GM19025 (cell line): Measurements from ENCODE around the gene LDB2.
"Not testable (repeated sequence)": the region's sequence is repeated elsewhere in the genome, so short reads cannot be mapped to it uniquely, and the experiment has no call there.

Experiments
- ATAC-seq: cut with Tn5 transposase; IDR thresholded peaks from one replicate; pipeline ENCODE4 v1.9.1; 2021; ENCODE audit warnings: mild to moderate bottlenecking, low read depth, moderate library complexity; ENCODE audit not compliant: unreplicated experiment

LDB2 gene

DNA sequence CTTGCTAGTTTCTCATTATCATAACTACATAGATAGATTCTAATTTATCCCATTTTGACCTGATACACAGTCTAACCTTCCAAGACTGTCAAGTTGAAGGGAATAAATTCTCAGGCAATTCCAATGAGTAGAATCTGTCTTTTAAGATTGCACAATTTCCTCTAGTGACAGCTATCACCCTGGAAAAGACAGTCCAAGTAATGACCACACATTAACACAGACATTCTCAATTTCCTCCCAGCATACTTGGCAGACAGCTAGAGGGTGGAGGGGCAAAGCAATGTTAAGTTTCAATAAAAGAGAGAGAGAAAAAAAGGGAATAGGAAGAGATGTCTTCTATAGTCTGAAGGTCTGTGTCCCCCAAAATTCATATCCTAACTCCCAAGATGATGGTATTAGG, 234.7 kb downstream of the LDB2 start:
- no peak for ATAC-seq

GRCh38 chr4:16663307-16663706, 235.1 kb downstream of the LDB2 start:
- no peak for ATAC-seq

DNA sequence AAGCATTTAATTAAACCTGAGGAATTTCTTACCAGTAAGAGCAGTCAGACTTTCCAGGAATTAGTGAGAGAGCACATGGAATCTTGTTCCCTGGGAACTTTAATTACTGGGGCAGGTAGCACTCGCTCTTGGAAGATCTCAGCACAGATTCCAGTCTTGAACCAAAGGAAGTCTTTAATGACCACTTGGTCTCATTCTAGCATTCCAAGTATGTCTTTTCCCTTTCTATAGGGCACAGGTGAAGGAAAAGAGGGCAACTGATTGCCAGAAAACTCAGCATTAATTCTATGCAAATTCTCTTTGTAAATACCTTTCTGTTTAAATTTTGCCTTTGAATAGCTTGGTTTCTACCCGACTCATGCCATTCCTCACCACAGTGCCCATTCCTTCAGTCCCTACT, 236.6 kb downstream of the LDB2 start:
- no peak for ATAC-seq

- ATAC-seq, result no peak
Measured at GRCh38 chr4:16660656-16661055, 237.8 kb downstream of the LDB2 start.

DNA sequence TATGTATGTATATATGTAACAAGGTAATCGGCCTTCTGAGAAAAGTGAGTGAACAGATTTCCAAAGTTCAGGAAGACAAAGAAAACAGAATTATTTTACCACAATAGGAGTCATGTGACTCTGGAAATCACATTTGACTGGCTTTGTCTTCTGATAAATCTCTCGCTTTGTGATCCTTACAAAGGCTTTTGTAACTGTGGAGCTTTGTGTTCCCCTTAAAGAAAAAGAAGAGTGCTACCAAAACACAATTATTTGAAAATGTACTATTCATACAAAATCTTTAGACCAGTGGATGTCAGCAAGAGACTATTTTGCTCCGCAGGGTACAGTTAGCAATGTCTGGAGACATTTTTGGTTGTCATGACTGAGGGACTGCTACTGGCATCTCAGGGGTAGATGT, 238.8 kb downstream of the LDB2 start:
- no peak for ATAC-seq

- no peak for ATAC-seq
Measured at GRCh38 chr4:16659079-16659478, 239.4 kb downstream of the LDB2 start.

DNA sequence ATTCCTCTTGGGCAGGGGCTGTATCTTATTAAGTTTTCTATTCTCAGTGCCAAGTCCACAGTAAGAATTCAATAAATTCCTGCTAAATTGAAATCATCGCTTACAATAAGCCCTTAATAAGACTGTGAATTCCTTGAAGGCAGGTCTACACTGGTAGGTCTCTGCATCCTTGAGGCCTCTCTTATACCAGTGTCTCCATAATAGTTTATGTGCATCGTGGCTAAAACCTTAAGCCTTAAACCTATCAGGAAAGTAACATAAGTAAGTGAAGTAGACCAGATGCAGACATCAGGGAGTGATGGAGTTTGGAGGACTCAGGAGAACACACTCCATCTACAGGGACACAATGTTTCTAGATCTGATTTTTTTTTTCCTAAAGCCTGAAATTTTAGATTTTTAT, 240.3 kb downstream of the LDB2 start:
- no peak for ATAC-seq

DNA sequence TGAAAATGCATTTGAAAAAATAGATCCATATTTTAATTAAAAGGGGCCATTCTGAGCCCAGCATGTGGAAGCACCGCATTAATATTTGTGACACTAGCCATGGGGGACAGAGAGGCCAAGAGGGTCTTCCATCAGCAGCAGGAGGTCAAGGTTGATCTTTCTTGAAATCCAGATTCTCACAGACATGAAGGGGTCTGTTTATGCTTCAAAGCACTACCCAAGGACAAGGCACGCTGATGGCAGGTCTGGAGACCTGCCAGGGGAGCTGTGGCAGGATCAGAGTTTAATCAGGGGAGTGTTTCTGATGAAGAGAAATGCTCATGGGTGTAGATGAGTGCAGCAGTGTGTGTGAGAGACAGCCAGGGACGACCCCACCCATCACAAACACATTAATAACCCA, 243.3 kb downstream of the LDB2 start:
- no peak for ATAC-seq

- ATAC-seq, result no peak
Measured at GRCh38 chr4:16652732-16653305, 245.6 kb downstream of the LDB2 start.

- no peak for ATAC-seq
Measured at GRCh38 chr4:16646459-16646858, 252.0 kb downstream of the LDB2 start.

GRCh38 chr4:16643893-16644292, 254.6 kb downstream of the LDB2 start:
- no peak for ATAC-seq

- no peak for ATAC-seq
Measured at GRCh38 chr4:16642897-16643296, 255.5 kb downstream of the LDB2 start.

DNA sequence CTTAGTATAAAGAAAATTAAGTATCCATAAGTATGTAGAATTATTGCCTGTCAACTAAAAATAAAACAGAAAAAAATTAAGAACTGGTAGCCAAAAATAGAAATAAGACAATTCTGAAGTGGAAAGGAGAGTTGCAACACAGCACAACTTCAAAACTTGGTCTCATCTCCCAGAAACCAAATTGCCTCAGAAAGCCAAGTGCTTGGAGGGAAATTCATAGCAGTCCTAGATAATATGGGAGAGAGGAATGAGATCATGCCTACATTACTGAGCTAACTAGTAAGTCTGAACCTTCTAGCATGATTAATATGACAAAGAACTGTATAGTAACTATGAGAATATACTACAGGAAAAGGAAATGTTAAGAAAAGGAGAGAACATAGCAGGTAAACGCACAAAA, 256.5 kb downstream of the LDB2 start:
- ATAC-seq, result no peak

DNA sequence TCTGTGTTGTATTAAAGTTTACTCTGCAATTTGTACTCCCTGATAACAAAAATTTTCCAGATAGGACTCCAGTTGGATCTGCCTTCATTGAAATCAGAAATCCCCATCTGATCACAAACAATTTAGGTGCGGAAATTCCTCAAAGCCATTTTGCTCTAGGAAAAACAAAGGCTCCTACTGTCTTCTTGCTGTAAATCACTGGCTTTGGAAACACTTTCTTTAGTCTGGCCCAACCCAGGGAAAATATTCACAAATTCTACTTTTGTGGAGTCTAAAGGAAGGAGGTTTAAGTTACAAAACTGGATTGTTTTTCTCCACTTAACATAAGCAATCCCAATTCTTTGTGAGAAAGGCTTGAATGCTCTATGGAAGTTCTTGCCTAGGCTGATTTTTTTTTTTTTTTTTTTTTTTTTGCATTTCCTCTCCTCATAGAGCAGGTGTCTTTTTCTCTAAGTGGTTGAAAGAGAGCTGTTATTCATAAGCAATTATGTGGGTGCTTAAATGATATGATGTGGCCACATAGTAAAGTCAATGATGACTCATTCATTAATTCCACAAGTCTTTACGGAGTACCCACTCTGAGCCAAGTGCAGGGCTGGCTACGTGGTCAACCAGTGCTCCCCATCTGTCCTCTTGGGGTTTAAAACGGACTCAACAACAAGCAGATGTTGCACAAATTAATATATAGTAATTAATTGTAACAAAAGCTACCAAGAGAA, 261.4 kb downstream of the LDB2 start:
- ATAC-seq, result no peak

GRCh38 chr4:16636304-16636703, 262.1 kb downstream of the LDB2 start:
- ATAC-seq, result no peak

- not testable (repeated sequence) for ATAC-seq
Measured at GRCh38 chr4:16629274-16629673, 269.2 kb downstream of the LDB2 start.

DNA sequence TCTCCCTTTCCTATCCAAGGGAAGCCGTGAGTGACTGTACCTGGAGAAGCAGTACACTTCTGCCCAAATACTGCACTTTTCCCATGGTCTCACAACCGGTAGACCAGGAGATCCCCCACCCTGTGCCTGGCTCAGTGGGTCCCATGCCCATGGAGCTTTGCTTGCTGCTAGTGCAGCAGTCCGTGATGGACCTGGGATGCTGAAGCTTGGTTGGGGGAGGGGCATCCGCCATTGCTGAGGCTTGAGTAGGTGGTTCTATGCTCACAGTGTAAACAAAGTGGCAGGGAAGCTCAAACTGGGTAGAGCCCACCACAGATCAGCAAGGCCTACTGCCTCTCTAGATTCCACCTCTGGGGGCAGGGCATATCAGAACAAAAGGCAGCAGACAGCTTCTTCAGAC, 269.6 kb downstream of the LDB2 start:
- not testable (repeated sequence) for ATAC-seq

DNA sequence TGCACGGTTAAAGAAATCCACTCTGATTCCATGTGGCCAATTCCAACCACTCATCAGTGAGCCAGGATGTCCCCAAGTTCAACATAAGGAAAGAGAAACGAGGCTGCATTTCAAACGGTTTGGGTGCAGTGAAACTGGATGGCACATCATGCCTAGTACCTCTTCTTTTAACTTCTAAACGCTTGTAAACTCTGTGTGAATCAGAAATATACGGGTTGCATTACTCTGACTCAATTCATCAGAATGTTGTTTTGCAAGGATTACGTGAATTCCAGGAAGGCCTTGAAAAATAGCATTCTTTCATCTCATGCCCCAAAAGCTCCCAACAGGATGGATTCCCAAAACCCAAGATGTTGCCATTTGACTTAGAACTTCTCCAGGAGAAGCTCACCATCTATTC, 270.4 kb downstream of the LDB2 start:
- ATAC-seq, result no peak

DNA sequence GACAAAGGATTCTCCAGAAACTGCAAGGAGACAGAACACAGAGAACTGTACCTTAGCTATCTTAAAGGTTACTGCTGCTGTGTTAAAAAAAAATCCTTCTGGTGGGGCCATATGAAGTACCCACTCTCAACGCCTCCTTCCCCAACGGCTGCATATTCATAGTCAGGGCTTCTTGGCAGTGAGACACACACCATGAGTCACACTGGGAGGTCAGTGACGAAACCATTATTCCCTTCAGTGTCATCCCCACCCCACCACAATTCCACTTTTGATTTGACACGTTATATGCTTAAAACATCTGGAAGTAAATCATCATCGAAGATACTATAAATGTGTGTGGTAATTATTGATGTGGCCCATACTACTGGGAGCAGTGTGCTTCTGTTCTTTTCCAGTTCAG, 271.5 kb downstream of the LDB2 start:
- no peak for ATAC-seq

DNA sequence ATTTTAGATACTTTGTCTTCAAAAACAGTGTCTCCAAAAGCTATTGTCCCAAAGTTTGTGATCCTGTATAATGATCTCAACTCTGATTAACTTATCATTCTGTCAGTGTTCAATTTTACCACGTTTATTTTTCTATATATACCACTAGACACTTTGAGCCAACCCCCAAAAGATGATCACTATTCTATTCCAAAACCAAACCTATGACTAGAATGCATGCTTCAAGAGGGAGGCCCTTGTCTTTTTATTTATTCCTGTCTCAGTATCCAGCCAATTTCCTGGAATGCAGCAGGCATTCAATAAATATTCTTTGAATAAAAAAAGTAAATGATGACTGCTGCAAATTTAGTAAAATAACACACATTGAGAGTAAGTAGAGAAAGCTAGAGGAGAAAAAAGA, 275.6 kb downstream of the LDB2 start:
- no peak for ATAC-seq

DNA sequence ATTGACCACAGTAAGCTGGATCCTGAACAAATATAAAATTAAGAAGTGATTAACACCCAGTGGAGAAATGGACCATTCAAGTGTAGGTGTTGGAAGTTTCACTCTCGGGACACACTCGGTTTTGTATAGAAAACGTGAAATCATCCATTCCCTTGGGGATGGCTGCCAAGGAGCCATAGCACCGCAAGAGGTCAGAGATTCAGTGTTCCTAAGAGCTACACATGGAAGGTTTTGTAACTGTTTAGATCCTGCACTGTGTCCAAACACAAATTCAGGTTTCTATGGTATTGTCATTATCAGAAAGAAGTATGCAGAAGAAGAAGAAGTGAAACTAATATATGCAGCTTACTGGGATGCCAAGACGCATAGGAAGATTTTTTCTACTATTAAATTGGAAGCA, 281.0 kb downstream of the LDB2 start:
- no peak for ATAC-seq

- ATAC-seq, result no peak
Measured at GRCh38 chr4:16617011-16617410, 281.4 kb downstream of the LDB2 start.
